ENCODE measurements around the gene HS3ST5.

The HS3ST5 gene

DNA sequence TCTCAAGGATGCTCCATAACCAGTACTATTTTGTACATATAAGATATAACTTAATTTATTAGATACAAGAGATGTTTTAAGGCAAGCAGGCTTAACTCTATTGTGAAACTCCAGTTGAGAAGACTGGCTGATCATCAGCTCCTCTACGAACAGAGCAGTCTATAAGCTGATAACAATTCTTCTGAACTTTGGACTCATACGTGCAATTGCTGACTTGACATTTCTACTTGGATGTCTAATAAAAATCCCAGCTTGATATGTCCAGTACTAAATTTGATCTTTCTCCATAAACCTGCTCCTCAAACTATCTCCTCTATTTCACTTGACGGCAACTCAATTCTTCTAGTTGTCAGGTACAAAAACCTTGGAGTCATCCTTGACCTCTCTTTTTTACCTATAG, 141.9 kb downstream of the HS3ST5 start:
- no peak for DNase-seq (ENCODE audit: low spot score)
- FAIRE-seq = no peak

- DNase-seq (ENCODE audit: low spot score) (no peak), FAIRE-seq (no peak)
These were observed 147.0 kb downstream of the HS3ST5 start for GRCh38 chr6:114195631-114196403.

- DNase-seq (ENCODE audit: low spot score) = no peak
- no peak for FAIRE-seq
These were observed 147.8 kb downstream of the HS3ST5 start for GRCh38 chr6:114195027-114195365.

DNA sequence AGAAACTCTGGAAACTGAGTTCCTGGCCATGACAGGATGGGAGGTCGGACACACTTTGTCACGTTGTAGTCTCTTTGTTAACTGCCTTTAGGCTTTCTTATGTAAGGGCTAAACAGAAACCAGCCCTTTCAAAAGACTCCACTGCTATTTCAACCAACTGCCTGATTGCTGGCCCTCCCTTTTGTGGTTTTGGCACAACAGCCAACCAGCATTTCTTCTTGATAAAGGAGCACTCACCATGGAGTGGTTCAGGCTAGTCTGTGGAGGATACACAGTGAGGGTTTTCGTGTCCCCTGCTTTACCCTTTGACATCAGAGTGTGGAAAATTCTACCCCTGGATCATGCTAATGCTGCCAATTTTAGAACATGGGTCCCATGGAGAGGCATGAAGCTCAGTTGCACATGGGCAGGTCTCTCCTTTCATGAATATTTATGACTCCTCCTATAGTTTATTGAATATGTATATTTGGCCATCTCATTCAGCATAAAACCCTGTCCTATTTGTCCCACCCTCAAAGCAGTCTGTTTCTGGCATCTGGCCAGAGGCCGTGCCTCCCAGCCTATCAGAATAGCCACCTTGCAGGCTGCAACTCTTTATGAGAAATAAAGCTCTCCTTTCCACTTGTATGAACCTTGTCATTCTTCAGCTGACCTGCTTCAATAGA, 148.3 kb downstream of the HS3ST5 start:
- no peak for FAIRE-seq
- DNase-seq (ENCODE audit: low spot score) = no peak

- FAIRE-seq (no peak), DNase-seq (ENCODE audit: low spot score) (no peak)
These were observed 155.3 kb downstream of the HS3ST5 start for GRCh38 chr6:114187563-114187962.

DNA sequence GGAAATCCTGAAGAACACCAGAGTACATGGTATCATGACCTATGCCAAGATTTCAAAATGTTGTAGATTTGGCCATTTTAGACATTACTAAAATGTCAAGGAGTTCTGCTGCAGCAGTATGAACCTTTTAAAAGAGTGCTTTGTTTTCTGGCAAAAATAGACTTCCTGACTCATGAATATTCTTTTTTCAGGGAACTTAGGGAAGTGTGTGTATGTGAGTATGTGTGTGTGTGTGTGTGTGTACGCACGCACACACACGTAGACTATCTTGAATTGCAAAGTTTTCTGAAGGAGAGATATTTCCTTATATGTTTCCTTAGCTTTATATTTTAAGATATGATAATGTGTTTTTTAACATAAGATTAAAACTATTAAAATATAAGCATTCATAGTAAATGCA, 161.2 kb downstream of the HS3ST5 start:
- no peak for DNase-seq (ENCODE audit: low spot score)
- no peak for FAIRE-seq

DNA sequence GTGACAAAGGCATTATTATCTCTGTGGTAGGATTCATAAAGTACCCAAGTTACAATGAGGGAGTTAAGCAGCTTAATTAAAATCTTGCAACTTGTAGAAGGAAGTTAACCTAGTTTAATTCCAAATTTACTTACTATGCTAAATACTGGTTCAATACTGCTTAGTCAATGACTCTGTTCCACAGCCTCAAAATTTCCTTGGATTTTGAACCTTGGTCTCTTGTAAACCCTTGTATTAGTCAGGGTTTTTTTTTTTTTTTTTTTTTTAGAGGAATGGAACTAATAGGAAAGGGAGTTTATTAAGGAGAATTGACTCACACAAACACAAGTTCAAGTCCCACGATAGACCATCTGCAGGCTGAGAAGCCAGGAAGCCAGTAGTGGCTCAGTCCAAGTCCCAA, 163.4 kb downstream of the HS3ST5 start:
- DNase-seq (ENCODE audit: low spot score) = no peak
- no peak for FAIRE-seq

- FAIRE-seq (no peak), DNase-seq (ENCODE audit: low spot score) (no peak)
These were observed 166.1 kb downstream of the HS3ST5 start for GRCh38 chr6:114176726-114177125.

DNA sequence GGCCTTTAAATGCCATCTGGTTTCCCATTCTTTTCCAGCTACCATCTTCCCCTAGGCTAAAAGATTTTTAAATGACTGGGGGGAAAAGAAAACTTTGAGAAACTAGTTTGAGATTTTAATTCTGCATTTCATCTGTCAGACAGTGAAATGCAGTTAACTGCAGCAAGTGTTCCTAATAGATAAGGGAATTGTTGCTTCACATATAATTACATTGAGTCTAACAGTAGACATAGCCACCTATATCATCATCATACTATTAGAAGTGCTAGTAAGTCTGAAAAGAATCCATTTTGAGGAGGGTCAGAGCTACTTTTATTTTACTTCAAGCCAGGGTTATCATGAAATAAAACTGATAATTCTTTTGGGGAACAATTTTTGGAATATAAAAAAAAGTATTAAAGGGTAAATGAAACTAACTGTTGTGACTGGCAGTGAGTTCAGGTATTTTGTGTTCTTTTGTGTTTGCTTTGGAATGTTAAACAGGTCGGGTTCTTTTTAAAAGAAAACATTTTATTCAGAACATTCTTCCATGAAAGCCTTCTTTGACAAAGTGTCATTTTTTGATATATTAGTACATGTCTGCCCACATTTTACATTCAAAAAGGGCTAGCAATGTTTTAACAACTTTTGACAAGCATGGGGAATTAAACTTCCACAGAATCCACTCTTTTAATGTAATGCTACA, 170.1 kb downstream of the HS3ST5 start:
- no peak for FAIRE-seq
- no peak for DNase-seq (ENCODE audit: low spot score)

DNA sequence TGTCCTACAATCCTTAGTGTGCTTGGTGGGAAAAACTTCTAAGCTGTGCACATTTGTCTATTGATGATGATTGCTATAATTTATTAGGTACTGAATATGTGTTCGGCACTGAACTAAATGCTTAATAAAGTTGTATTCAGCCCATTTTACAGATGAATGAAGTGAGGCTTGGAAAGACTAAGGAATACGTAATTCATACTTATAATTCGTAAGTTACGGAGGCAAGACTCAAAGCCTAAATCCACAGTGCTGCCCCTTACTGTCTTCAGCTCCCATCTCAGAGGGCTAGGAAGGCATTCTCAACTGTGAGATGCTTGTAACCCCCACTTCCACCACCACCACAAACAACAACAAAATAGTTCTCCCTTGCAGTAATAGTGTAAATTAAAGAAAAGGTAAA, 171.3 kb downstream of the HS3ST5 start:
- no peak for FAIRE-seq
- DNase-seq (ENCODE audit: low spot score) = no peak

- no peak for FAIRE-seq
These were observed 171.8 kb downstream of the HS3ST5 start for GRCh38 chr6:114170958-114171387.

DNA sequence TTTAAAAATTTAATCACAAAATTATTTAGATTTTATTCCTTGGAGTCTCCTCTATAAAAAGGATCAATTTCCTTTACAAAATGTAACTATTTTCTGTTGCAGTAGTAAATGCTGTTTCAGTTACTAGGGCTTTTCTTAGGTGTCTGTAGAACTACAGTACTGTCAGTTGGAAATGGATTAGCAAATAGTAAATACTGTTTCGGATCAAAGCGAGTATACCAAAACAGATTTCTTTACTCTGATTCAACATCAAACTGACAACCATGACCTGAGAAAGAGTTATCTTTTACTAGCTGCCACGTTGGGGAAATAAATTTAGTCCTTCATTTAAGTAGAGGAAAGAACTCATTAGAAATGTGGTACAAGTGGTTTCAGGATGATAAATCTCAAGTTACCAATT, 172.5 kb downstream of the HS3ST5 start:
- no peak for FAIRE-seq

More at GRCh38 chr6:114170958-114171387, 171.8 kb downstream of the HS3ST5 start:
- DNase-seq (ENCODE audit: low spot score) = no peak

DNA sequence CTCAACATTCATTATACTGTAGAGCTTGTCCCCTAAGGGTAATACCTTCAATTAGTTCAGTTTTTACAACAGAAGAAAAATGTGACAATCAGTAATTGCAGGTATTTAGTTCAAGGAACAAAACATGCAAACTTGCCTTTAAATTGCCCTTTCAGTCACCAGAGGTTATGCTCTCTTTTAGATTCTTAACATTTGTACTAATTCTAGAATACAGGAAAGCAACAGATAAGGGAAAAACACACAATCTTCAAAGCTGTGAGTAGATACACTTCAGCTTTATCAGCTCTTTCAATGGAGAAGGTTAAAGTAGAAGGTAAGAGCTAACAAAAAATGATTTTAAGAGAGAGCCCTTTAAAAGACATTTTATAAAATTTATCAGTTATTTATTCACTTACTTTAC, 173.1 kb downstream of the HS3ST5 start:
- DNase-seq (ENCODE audit: low spot score) (no peak), FAIRE-seq (no peak)

More for the DNA sequence above, 172.5 kb downstream of the HS3ST5 start:
- DNase-seq (ENCODE audit: low spot score) = no peak

- DNase-seq (ENCODE audit: low spot score) = no peak
- FAIRE-seq = no peak
These were observed 174.9 kb downstream of the HS3ST5 start for GRCh38 chr6:114167583-114168576.

DNA sequence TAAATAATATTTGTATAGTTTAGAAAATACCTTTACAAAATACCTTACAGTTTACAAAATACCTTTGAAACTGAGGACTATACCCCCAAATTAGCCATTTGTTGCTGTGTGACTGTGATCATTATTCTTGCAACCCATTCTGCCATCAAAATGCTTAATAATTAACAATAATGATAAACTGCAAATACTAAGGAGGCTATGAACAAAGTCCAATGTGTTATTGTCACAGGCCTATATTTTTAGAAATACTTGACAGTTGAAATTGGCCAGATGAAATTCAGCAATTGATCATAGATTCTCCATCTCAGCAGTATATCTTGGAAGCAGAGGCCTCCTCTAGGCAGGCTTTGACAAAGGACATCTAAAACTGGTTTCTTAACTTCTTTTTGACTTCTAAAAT, 178.6 kb downstream of the HS3ST5 start:
- FAIRE-seq (no peak), DNase-seq (ENCODE audit: low spot score) (no peak)

DNA sequence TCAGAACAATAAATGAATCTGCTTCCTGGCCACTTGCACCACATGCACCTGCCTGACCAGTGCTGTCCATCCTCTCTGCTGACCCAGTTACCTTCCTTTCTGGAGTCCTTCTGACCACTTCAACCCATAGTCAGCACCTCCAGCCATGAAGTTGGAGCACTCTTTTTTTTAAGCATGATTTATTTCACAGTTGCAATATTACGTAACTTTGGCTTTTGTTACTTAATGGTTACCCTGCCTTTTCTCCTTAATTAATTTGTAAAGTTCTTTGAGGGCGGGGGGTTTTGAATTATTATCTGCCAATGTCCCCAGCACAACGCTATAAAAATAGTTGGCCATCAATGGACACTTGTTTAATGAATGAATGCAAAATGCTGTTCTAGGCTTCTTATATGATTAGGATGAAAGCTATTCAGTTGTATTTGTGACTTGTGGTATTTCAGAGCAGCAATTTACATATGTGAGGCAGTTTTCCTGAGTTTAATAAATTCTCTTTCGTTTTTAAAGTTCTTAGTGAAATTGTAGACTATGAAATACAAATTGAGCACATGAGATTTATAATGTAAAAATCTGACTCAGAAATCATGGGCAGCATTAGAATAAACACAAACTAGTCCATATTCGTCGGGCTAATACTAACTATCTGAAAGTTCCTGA, 180.0 kb downstream of the HS3ST5 start:
- DNase-seq (ENCODE audit: low spot score) (no peak), FAIRE-seq (no peak)

DNA sequence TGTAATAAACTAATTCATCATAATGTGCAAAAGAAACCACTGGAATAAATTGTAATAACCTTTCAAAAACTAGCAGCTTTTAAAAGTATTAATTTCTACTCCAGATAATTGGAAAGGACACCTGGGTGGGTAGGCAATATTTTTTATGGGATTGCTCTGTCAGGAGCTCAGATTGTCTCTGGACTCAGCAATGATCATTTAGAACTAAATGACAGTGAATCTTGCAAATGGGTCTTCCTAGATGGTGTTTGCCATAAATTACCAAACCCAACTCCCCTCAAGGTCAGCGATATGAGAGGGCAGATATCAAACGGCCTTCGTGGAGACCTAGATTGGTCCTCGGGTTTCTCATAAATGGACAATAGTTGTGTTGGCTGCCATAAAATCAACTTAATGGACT, 181.9 kb downstream of the HS3ST5 start:
- no peak for DNase-seq (ENCODE audit: low spot score)
- FAIRE-seq = no peak

GRCh38 chr6:114159727-114160126, 183.1 kb downstream of the HS3ST5 start:
- DNase-seq (ENCODE audit: low spot score) (no peak), FAIRE-seq (no peak)

GRCh38 chr6:114158838-114159694, 183.8 kb downstream of the HS3ST5 start:
- FAIRE-seq (no peak), DNase-seq (ENCODE audit: low spot score) (no peak)

GRCh38 chr6:114158411-114158810, 184.4 kb downstream of the HS3ST5 start:
- DNase-seq (ENCODE audit: low spot score) = no peak
- no peak for FAIRE-seq
